GM12878 (cell line): ENCODE measurements around the gene SLC12A3. TPM values are rescaled to one million over a fixed set of nuclear protein-coding genes. Genes with fewer than 3 reads are reported as not detected.

ENCODE experiments used
- ATAC-seq: fragments of 200-7000 bp; cut with Tn5 transposase; 3 replicates; pipeline ENCODE4 v1.9.1; 2020; ENCODE audit warnings: mild to moderate bottlenecking, moderate library complexity
- BruUV-seq: library from RNA; stranded (reverse); fragments of 400-500 nt; replicated peaks from 2 replicates; lab custom pipeline; 2021; lab: Mats Ljungman, UMichigan
- CTCF ChIA-PET: fragments of 300-600 bp; sonication (Branson Sonifier 250); formaldehyde crosslinking; extraction: SDS; loops from one replicate; lab custom pipeline; 2021; ENCODE audit warnings: inconsistent platforms; lab: Yijun Ruan, JAX
- POLR2A ChIA-PET: fragments of 350-600 bp; formaldehyde crosslinking; extraction: SDS; loops from one replicate; lab custom pipeline; 2021; ENCODE audit warnings: inconsistent platforms; lab: Charles Lee
- RAD21 ChIA-PET: fragments of 300-600 bp; sonication (Branson Sonifier 250); formaldehyde crosslinking; loops from one replicate; lab custom pipeline; 2023; ENCODE audit warnings: antibody characterized with exemption; ENCODE audit not compliant: unreplicated experiment; lab: Charles Lee
- SMC1A ChIA-PET: fragments of 300-600 bp; sonication (Branson Sonifier 250); formaldehyde crosslinking; loops from one replicate; lab custom pipeline; 2023; ENCODE audit not compliant: unreplicated experiment, uncharacterized antibody; lab: Charles Lee
- DNase-seq: peaks from one replicate; pipeline ENCODE4 v3.0.0-alpha.2; 2011; ENCODE audit warnings: low read depth, low spot score
- FAIRE-seq: peaks from 3 replicates; lab custom pipeline; 2011; peaks lifted over from hg19 to GRCh38; lab: Jason Lieb, UNC
- H2AFZ ChIP-seq: 2 replicates; pipeline ENCODE4 v1.6.0; 2011; ENCODE audit warnings: low read depth, low read length, control low read depth; ENCODE audit not compliant: control insufficient read depth
- H3K27ac ChIP-seq: 2 replicates; pipeline ENCODE4 v1.5.1; 2011; ENCODE audit warnings: control low read depth; ENCODE audit not compliant: control insufficient read depth, insufficient read depth
- H3K27me3 ChIP-seq, 2 experiments: replicated peaks in 1 of 2; 2 replicates each; pipeline versions ENCODE4 v1.6.0 to v1.6.1; 2011; ENCODE audit warnings: low read length in 1 of 2; ENCODE audit not compliant: control insufficient read depth in 2 of 2, insufficient read depth in 2 of 2
- H3K36me3 ChIP-seq, 2 experiments: 2 replicates each; pipeline ENCODE4 v1.5.1; 2011; ENCODE audit warnings: low read length in 1 of 2; ENCODE audit not compliant: control insufficient read depth in 2 of 2, insufficient read depth in 2 of 2
- H3K4me1 ChIP-seq: 2 replicates; pipeline ENCODE4 v1.6.1; 2011; ENCODE audit warnings: mild to moderate bottlenecking, low read length, moderate library complexity, mixed read lengths; ENCODE audit not compliant: control insufficient read depth, insufficient read depth
- H3K4me2 ChIP-seq: 2 replicates; pipeline ENCODE4 v1.6.0; 2011; ENCODE audit warnings: control low read depth; ENCODE audit not compliant: control insufficient read depth, insufficient read depth
- H3K4me3 ChIP-seq: fragments of 200-600 bp; sonication (generic); 2 replicates; pipeline ENCODE4 v1.5.1; 2016
- H3K79me2 ChIP-seq: 2 replicates; pipeline ENCODE4 v1.6.0; 2011; ENCODE audit warnings: low read length; ENCODE audit not compliant: control insufficient read depth, insufficient read depth
- H3K9ac ChIP-seq: 2 replicates; pipeline ENCODE4 v1.8.0; 2011; ENCODE audit warnings: low read length, control low read depth, mixed read lengths; ENCODE audit not compliant: control insufficient read depth, insufficient read depth
- H3K9me3 ChIP-seq: replicated peaks from 3 replicates; pipeline ENCODE4 v1.5.1; 2011; ENCODE audit warnings: mild to moderate bottlenecking, low read length; ENCODE audit not compliant: control insufficient read depth, insufficient read depth
- H4K20me1 ChIP-seq: 2 replicates; pipeline ENCODE4 v1.6.0; 2011; ENCODE audit not compliant: control insufficient read depth, insufficient read depth
- BCL3 ChIP-seq: IDR thresholded peaks from 2 replicates; pipeline ENCODE4 v1.6.1; 2011; ENCODE audit warnings: borderline replicate concordance, low read depth, mild to moderate bottlenecking, moderate library complexity, low read length; ENCODE audit not compliant: insufficient read depth, poor library complexity, severe bottlenecking
- CBFB ChIP-seq: IDR thresholded peaks from 2 replicates; pipeline ENCODE4 v1.6.1; 2016; ENCODE audit warnings: antibody characterized with exemption, low read depth
- HDAC2 ChIP-seq: fragments of 200-600 bp; sonication (generic); IDR thresholded peaks from 2 replicates; pipeline ENCODE4 v1.6.1; 2017
- LARP7 ChIP-seq: fragments of 450-650 bp; IDR thresholded peaks from 2 replicates; pipeline ENCODE4 v1.6.1; 2017; ENCODE audit warnings: mild to moderate bottlenecking
- NKRF ChIP-seq: fragments of 450-650 bp; conservative IDR thresholded peaks from 2 replicates; pipeline ENCODE4 v1.6.1; 2017; ENCODE audit warnings: mild to moderate bottlenecking, moderate library complexity
- PAX8 ChIP-seq: fragments of 450-650 bp; IDR thresholded peaks from 2 replicates; pipeline ENCODE4 v1.6.1; 2017; ENCODE audit warnings: mild to moderate bottlenecking, moderate library complexity
- PML ChIP-seq: IDR thresholded peaks from 2 replicates; pipeline ENCODE4 v1.6.1; 2012; ENCODE audit warnings: low read length, inconsistent platforms
- SUPT20H ChIP-seq: IDR thresholded peaks from 2 replicates; pipeline ENCODE4 v1.6.1; 2011; ENCODE audit warnings: low read depth, mild to moderate bottlenecking, low read length, moderate library complexity, borderline replicate concordance; ENCODE audit not compliant: control insufficient read depth
- USF2 ChIP-seq: IDR thresholded peaks from 2 replicates; pipeline ENCODE4 v1.6.1; 2011; ENCODE audit warnings: low read depth, low read length, improper control_type of control experiment, borderline replicate concordance
- YY1 ChIP-seq: IDR thresholded peaks from 2 replicates; pipeline ENCODE4 v1.6.1; 2011; ENCODE audit warnings: low read depth, mild to moderate bottlenecking, low read length
- ZBTB40 ChIP-seq: fragments of 450-650 bp; IDR thresholded peaks from 2 replicates; pipeline ENCODE4 v1.6.1; 2016; ENCODE audit warnings: mild to moderate bottlenecking, moderate library complexity, borderline replicate concordance
- ZNF274 ChIP-seq: IDR thresholded peaks from one replicate; pipeline ENCODE4 v1.8.0; 2011; ENCODE audit not compliant: insufficient read length, insufficient read depth
- ZNF622 ChIP-seq: fragments of 450-650 bp; IDR thresholded peaks from 2 replicates; pipeline ENCODE4 v1.6.1; 2017; ENCODE audit warnings: mild to moderate bottlenecking, inconsistent platforms
- ZZZ3 ChIP-seq: IDR thresholded peaks from 2 replicates; pipeline ENCODE4 v1.6.1; 2011; ENCODE audit warnings: low read depth; ENCODE audit not compliant: control insufficient read depth, insufficient read length
- WGBS: methylation state at CpG from one replicate; pipeline ENCODE4 v1.1.6; 2016; ENCODE audit warnings: low lambda C conversion rate; ENCODE audit not compliant: insufficient replicate concordance, insufficient coverage; ENCODE audit errors: missing lambda C conversion rate; 5-methylcytosine and 5-hydroxymethylcytosine counted together
- in situ Hi-C: fragments of 300-500 bp; cut with MboI; formaldehyde crosslinking; loops from 9 replicates; pipeline ENCODE4 v1.14.3; 2018; ENCODE audit warnings: mixed read lengths
- intact Hi-C: fragments of 100-400 bp; cut with micrococcal nuclease; formaldehyde crosslinking; loops from one replicate; pipeline ENCODE4 v1.14.2; 2022; ENCODE audit not compliant: unreplicated experiment
- polyA plus RNA-seq, 11 experiments: library from polyadenylated mRNA; depleted of rRNA in 4 of 11; unstranded in 6 of 11; stranded (reverse) in 5 of 11; fragments of >200 nt; fragmentation: Nextera tagmentation in 4 of 11; fragmentation: Illumina TruSeq in 1 of 11; extraction: Ambion mirVana in 4 of 11; extraction: Trizol in 1 of 11; gene quantifications; 1 replicate in 1 of 11; 2 replicates in 10 of 11; pipeline versions ENCODE4 v1.2.1 to v1.2.3, GENCODE V29; 2011 to 2016; ENCODE audit warnings: inconsistent platforms in 2 of 11, missing spikeins in 2 of 11, low read depth in 1 of 11
- total RNA-seq, 4 experiments: library from RNA; depleted of rRNA in 3 of 4; stranded (reverse); fragments of >200 nt in 3 of 4; fragmentation: Illumina TruSeq in 1 of 4; extraction: Trizol in 1 of 4; gene quantifications; 2 replicates each; pipeline versions ENCODE4 v1.2.1 to v1.2.3, GENCODE V29; 2013 to 2021

SLC12A3 gene
- total and polyA plus RNA-seq, 10 of the 15 experiments (the other 5 are each of a cell fraction or from before 2014, with no cell fraction given) = 0.05 to 6.3 (median 3.1) TPM

GRCh38 chr16:56927471-56927870, 62.5 kb downstream of the SLC12A3 start:
- Histone ChIP-seq H3K9ac (no peak overlapping the region), H3K27ac (no peak overlapping the region), H3K79me2 (peaks cover 5% of the 10 kb centered on the region), H3K36me3 (no peaks in the 10 kb centered on the region), H4K20me1 (no peaks in the 10 kb centered on the region), H3K9me3 (no peaks in the 10 kb centered on the region), H3K4me2 (no peak overlapping the region), H3K4me3 (no peak overlapping the region), H3K4me1 (peaks cover 13% of the 10 kb centered on the region), H3K27me3 (no peaks in the 10 kb centered on the region), H2AFZ (no peak overlapping the region)
- 46% methylated on average over 2 of the region's 2 CpGs for WGBS
- SMC1A ChIA-PET = interaction anchor here (0.7 to 4.2 kb wide), 7 partner anchors 10 to 119 kb away, joined by 3 to 17 read pairs (median 4); no protein-coding TSS in a partner anchor
- CTCF ChIA-PET = interaction anchor here (1.2 to 1.8 kb wide), 6 partner anchors 8 to 61 kb away, joined by 3 to 4 read pairs (median 4); no protein-coding TSS in a partner anchor
- BruUV-seq = no TSS peak
- no peak for ATAC-seq
- POLR2A ChIA-PET = interaction anchor here (0.7 to 21.1 kb wide), 5 partner anchors 9 to 41 kb away, joined by 3 to 306 read pairs (median 3); no protein-coding TSS in a partner anchor
- RAD21 ChIA-PET = interaction anchor here (1.8 to 2.9 kb wide), 2 partner anchors 16 to 53 kb away, joined by 3 to 9 read pairs; no protein-coding TSS in a partner anchor
- no peak for DNase-seq
- intact Hi-C loops = no loop called here
- no peak for FAIRE-seq
- in situ Hi-C loops = no loop called here
- TF ChIP-seq ZNF622 = no peak
- TF ChIP-seq NKRF = no peak
- no peak for TF ChIP-seq ZBTB40
- no peak for TF ChIP-seq LARP7
- TF ChIP-seq CBFB = no peak
- TF ChIP-seq ZZZ3 = no peak
- no peak for TF ChIP-seq BCL3
- no peak for TF ChIP-seq USF2
- TF ChIP-seq ZNF274 = no peak
- TF ChIP-seq SUPT20H = no peak
- no peak for TF ChIP-seq PAX8
- TF ChIP-seq HDAC2 = no peak
- no peak for TF ChIP-seq PML
- no peak for TF ChIP-seq YY1
